HG02678 (cell line): ENCODE measurements around the gene MEGF11.

Source experiments
- ATAC-seq: cut with Tn5 transposase; IDR thresholded peaks from one replicate; pipeline ENCODE4 v1.9.1; 2021; ENCODE audit warnings: mild to moderate bottlenecking, moderate library complexity; ENCODE audit not compliant: unreplicated experiment

The MEGF11 gene

DNA sequence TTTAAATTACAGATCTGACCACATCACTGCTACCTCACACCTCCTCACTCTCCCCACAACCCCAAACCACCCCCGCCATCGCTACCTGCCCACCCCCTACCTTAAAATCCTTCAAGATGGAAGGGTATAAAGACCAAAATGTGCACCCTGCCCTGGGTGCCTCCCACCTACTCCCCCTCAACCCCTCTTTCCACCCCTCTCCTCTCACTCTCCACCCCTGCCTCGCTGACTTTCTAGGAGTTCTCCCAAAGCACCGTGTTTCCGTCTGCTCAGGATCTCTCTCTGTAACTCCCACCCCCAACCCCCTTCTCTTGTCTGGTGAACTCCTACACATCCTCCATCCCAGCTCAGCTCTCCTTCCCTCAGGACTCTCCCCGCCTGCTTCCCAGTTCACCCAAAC lies 69.1 kb downstream of the MEGF11 start:
- ATAC-seq: no peak

DNA sequence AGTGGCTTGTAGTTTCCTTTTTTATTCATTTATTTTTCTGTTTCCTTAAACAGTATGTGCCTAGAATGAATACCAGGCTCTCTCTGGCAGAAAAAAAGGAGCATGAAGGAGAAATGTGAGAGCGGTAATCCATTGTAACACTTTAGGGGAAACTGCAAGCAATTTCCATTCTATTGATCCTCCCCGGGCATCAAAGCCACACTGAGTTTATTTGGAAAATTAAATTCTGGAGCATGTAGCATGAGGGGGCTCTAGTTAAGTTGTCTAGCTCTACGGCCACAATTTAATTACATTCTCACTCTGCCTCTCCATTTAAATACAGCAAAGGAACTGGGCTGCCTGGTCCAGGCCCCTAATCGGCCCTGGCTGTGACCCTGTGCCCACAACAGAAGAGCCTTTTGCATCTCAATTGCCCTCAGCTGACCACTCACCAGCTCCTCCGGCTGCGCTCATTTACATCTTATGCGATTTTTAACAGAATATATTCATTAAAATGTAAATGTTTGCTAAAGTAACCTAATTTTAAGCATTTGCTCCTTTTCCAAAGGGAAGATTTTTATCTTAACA lies 72.9 kb downstream of the MEGF11 start:
- no peak for ATAC-seq

DNA sequence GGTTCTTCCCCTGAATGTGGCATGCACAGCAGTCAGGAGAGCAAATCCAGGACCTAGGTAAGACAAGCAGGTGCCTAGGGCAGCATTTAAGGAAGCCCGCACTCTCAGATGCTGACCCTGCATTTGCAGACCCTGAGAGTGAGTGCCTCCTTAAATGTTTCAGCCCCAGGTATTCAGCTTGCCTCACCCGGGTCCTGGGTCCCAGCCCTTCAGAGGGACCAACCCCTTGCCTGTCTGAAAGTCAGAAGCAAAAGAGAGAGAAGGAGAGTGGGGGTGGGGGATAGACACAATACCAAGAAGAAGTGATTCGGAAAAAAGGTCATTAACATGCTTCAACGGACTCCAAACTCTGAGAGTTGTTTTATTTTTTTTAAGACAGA lies 75.0 kb downstream of the MEGF11 start:
- no peak for ATAC-seq

DNA sequence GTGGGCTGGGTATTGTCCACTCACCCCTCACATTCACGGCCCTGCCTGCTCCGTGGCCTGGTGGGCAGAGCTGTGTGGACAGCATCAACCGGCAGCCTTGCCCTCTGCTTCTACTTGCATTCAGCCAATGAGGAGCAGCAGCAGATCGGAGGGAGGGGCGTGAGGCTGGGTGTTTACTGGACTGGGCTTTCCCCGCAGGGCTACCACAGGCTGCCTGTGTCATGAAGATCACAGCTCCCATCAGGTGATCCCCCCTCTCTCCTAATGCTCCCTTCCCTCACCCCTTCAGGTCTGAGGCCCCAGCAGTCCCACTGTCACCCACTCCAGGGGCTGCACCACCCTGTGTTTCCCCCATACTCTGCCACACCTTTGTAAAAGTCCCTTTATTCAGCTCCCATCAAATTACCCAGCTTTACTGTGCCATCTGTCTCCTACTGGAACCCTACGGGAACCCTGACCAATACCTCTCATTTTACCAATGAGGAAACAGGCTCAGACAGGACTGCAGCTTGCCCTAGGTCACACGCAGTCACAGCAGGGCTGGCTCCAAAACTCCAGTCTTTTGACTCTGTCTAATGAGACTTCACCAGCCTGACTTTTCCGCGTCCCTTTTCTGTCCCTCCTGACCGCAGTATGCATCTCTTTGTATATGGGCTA lies 81.1 kb downstream of the MEGF11 start:
- ATAC-seq: no peak

DNA sequence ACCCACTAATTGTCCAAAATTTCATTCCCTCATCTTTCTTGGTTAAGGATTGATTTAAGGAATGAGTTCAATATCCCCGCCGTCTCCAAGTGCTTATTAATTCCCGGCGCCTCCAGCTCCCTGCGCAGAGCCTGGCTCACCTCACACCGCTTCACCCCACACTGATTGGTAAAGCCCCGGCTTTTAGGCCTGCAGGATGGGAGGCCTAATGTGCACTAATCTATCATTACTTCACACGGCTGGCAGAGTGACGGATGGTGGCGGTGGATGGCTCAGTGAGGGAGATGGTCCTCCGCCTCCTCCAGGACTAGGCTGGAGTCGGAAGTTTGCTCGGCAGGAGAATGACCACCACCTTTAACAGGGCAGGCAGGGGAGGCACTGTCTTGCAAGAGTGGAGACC lies 81.7 kb downstream of the MEGF11 start:
- ATAC-seq: no peak

DNA sequence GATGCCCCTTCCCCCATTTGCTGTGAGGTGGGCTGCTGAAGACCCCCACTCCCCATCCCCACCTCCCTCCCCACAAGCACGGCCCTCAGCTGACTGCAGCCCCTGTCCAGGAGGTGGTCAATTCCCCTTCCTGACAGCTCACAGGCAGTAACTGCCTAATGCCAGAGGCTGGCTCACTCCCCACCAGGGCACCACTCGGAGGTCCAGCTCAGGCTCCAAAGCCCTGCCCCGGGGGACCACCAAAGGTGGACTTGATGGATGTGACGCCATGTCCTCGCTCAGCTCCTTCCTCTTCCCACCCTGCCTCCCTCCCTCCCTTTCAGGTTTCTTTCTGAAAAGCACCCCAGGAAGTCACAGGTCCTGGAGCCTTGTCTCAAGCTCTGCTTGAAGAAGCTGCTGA lies 82.8 kb downstream of the MEGF11 start:
- ATAC-seq: no peak

DNA sequence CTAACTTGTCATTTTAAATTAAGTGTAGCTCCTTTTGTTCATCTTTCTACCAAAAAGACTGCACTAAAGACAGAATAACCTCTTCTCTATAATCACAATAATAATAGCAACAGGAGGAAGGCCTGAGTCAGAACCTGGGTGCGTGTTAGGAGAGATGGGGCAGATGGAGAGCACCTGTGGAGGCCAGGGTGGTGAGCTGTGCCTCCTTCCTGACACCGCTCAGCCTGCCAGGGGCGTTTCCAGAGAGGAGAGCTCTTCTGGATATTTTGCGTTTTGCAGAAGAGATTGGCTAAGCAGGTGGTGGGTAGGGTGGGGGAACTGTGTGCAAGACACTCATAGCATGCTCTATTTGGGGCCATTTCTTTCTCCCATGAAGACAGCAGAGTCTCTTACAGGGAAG lies 83.5 kb downstream of the MEGF11 start:
- no peak for ATAC-seq

DNA sequence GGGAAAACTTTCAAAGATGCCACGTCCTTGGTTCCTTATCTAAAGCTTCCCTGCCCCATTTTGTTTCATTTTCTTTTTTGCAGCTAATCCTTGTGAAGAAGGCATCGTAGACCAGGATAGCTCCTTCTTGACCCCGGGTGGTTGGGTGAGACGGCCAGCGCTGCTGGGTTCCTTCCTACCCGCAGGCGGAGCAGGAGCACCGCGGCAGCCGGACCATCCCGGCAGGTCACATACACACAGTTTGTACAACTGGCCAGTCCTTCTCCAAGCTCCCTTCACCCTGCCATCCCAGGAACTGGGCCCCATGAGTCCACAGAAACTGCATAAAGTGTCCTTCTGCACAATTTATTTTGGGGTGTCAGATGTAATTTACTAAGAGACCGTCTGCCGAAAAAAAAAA lies 83.9 kb downstream of the MEGF11 start:
- no peak for ATAC-seq

DNA sequence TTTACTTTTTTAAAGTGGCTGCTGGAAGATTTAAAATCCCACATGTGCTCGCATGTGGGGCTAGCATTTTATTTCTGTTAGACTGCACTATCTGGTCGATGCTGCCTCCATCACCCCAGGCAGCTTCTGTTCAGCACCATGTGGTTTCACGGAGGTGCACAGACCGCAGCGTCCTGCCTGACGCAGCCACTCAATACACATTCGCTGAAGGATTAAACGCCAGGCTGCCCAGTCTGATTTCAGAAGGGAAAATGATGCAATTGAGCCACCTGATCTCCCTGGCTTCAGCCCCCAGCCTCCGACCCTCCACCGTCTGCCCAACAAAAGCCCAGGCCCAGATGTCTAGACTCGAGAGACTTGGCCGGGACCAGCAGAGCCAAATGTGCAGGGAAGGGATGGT lies 84.5 kb downstream of the MEGF11 start:
- no peak for ATAC-seq

DNA sequence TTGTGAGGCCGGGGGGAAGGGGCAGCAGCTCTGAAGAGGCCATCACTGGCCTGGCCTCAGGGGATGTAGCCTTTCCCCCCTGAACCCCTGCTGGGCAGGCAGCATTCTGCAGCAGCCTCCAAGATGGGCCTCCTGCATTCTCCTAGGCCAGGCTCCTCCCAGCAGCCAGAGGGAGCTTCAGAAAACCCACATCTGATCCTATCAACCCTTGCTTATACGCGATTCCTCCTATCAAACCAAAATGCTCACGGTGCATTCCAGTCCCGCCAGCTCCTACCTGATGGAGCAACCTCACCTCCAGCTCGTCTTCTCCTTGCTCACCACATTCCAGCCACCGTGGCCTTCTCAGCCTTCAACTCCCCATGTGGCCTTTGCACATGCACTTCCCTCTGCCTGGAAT lies 85.7 kb downstream of the MEGF11 start:
- no peak for ATAC-seq

DNA sequence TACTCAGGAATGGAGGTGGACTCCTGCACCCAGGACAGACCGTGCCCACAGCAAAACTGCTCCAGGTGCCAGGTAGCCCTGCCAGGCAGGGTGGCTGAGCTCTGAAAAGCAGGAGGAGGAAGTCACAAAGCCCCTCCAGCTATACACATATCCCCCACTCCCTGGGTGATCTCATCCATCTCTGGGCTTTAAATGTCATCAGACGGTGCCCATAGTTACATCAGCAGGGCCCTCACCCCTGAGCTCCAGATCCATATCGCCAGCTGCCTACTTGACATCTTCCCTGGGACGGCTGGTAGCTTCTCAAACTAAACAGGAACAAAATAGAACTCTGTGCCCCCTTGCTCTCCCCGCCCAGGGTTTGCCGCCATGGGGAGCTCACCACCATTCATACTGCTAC lies 87.7 kb downstream of the MEGF11 start:
- no peak for ATAC-seq

DNA sequence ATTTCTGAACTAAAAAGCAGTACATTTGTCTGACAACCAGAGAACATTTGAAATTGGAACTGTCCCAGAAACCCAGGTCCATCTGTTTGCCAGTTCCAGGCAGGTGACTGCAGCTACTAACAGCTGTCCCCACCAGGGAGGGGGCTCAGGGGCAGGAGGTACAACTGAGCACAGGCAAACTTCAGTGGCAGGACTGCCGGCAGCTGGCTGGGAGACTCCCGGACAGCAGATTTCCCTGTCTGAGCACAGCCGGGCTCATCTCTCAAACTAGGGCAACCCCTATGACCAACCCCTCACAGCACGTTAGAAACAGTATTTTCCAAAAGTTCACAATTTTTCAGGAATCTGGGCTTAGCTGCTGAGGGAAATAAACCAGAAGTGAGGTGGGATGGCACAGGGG lies 88.8 kb downstream of the MEGF11 start:
- no peak for ATAC-seq

DNA sequence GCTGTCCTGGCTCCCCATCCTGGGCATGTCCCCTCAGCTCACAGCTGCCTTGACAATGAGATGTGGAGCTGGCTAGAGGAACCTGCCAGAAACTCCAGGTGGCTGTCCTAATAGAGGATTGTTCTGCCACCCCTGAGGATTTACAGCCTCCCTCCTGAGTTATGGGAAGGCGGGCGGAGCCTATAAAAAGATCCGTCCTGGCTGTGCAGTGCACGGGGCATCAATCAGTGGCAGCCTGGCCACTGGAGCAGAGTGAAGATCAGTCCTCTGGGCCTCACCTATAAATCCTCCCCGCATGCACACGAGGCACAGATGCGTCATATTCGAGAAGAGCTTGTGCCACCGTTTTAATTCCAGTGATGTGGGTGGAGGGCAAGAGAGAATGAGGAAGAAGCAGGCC lies 90.0 kb downstream of the MEGF11 start:
- no peak for ATAC-seq

DNA sequence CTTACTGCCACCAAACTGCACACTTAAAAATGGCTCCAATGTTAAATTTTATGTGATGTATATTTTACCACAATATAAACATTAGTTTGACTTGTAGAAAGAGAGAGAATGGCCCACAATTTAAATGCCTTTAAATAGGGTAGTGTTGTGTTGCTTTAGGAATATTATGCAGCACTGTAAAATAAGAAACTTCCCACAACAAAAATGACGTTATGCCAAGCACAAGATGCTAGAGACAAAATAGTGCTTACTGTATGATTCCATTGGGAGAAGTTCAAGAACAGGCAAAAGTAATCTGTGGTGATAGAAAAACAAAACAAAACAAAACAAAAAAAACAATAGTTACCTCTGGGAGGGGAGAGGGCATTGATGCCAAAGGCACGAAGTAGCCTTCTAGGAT lies 91.3 kb downstream of the MEGF11 start:
- no peak for ATAC-seq

DNA sequence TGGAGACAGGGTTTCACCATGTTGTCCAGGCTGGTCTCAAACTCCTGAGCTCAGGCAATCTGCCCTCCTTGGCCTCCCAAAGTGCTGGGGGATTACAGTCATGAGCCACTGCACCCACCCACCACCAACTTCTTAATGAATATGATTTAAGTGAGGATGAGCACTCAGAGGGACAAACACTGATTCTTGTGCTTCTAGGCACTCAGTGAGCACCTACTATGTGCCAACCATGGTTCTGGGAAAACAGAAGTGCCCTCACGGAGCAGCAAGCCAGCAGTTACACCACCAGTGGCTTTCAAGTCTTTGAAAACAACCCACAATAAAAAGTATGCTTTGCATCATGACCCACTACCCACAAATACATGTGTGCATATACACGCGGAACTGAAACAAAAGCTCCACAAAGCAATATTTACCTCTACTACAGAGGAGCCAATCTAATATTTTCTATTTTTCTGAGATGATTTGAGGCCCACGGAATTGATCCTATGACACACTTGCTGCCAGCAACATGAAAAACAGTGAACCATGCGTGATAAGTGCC lies 91.9 kb downstream of the MEGF11 start:
- ATAC-seq: no peak

DNA sequence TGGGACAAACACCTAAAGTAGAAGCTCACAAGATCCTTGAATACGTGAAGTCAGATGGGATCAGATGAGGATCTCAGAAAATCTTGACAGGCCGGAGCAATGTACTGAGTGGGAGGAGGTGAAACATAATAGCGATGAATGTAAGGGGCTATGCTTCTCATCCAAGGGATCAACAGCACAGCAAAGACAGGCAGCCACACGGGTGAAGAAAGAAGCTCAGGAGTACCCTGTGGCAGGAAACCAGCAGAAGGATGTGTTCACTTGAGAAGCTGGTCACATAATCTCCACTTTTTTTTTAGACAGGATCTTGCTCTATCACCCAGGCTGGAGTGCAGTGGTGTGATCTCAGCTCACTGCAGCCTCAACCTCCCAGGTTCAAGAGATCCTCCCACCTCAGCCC lies 92.4 kb downstream of the MEGF11 start:
- ATAC-seq: no peak

DNA sequence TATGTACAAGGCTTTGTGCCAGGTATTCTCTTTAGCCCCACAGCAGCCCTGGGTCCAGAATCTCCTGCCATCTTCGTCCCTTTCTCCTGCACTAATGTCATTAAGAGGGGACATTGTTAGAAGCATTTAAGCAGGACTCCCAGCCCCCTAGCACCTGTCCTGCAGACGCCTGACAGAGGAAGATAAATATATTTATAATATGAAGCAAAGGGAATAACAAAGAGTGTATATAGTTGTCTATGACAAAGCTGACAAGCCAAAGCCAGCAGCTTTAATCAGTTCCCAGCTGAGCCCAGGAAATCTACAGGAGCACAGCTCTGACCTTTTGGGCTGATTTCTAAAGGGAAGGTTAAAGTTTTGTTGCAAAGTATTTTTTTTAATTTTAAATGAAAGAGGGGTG lies 96.0 kb downstream of the MEGF11 start:
- ATAC-seq: no peak

DNA sequence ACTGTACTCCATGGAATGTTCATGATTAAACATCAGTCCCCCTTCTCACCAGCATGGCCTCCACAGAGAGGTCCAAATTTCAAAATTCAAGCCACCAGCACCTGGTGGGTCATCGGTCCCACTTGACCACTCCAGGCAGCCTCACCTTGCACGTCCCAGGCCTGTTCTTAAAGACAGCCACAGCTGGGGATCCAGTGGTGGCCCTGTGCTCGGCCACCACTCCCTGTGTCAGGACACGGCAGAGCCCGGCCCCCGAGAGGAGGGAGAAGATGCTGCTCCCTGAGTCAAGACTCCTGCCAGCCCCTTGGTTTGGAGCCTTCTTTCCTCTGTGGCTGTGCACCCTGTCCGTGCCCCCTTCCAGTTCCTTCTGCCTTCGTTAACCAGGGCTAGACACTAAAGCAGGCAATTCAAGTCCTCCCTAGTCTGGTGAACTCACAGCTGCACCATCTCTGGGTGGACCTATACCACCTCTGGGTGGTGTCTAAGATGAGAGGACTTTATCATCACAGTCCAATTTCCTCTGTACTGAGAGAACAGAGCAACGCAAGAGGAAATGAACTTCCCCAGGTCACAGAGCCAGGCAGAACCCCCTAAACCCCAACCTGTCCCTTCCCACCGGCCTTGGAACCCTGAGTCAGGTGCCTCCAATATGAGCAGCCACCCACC lies 97.1 kb downstream of the MEGF11 start:
- no peak for ATAC-seq

DNA sequence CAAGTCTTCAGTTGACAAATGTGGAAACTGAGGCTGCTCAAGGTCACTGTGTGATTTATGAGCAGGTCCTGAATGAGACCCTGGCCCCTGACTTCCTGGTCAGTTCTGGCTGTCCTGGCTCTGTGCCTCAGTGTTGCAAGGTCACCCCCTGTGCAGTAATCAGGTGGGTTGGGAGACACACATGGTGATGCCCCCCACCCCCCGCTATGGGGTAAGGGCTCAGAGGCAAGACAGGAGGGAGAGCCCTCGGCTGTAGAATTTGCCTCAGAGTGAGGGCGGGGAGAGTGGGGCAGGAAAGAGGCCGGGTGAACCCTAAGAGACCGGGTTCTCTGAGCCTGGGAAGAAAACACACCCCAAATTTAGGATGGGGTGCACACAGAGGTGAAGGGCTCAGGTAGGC lies 98.5 kb downstream of the MEGF11 start:
- no peak for ATAC-seq

DNA sequence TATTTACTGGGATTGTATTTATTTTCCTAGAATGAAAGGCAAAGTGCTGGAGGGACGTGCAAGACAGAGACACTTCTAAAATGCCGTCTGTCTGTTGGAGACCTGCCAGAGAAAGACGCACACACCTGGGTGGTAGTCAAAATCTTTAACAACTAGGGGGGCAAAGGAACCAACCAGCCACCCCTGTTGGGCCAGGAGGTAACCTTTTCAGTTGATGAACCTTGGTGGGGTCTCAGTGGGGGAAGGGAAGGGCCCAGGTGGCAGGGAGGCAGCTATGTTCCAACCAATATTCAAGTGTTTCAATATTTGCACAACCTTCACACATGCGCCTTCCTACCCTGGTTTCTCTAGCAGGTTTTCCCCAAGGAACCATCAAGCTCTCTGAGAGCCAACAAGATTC lies 99.0 kb downstream of the MEGF11 start:
- ATAC-seq: no peak

DNA sequence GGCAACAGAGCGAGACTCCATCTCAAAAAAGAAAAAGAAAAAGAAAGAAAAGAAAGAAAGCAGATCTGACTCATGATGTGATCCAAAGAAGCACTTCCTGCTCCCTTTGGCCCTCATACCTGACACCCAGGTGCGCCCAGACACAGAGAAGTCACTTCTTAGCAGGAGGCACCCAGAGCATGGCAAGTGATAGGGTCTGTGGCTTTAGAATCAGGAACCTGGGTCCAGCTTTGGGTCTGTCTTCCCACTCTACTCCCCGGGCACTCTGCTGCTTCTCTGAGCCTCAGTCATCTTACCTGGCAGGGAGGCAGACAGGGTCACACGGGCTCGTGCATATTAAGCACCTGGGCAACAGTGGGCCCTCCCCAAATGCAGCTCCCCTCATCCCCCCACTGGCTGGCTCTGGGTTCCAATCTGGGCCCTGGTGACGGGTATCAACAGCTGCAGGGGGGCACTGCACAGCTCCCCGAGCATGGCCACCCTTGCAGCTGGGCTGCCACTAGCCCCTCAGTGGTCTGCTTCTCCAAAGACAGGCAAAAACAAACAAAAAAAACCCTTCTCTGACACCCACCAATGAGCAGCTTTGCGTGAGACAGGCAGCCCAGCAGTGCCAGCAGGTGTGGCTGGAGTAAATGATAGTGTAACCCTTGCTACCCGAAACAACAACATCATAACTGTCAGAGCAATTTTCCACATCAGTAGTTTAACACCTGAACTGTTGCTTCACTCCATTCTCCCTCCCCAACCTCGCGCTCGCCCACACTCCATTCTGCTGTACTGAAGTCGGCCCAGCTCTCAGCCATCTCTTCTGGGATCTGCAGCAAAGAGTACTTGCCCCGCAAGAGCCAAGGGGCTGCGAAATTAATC lies 99.8 kb downstream of the MEGF11 start:
- peak; percentile 83 for ATAC-seq

DNA sequence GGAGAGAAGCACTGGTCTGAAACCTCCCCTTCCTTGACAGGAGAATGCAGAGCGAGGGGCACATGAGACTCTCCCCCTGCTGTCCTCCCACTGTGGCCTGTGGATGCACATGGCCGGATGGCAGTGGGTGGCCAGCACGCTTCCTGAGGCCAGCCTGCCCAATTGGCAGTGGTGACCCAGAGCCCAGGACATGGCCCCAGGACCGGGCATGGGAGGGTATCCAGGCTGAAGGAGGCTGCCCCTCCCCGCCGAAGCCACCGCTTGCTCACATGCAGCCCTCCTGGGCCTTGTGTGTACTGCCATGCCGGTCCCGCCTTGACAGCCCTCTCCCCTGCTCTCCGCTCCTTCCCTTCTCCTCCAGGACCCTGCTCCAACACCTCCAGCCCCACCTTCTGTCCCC lies 100.9 kb downstream of the MEGF11 start:
- no peak for ATAC-seq
